Fibroblast of skin of right biceps (primary cell): ENCODE data around the gene IPO5.

Experiments used
- DNase-seq: peaks from one replicate; pipeline ENCODE4 v3.0.0-alpha.2; 2013

The IPO5 gene

GRCh38 chr13:98065468-98065867 is 112.0 kb downstream of the IPO5 start:
- DNase-seq: no peak

DNA sequence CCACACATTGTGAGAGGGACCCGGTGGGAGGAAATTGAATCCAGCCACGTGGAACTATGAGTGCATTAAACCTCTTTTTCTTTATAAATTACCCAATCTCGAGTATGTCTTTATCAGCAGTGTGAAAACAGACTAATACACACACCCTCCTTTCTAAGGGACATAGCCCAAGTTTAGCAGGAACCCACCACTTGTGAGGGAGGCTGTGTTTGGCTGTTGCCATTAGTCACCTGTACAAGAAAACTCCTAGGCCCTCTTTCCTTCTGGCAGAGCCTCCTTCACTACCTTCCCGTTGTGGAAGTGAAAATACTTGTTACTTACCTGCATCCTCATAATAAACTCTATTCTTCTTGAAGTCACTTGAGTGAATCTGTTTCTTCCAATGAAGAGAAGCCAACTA is 113.2 kb downstream of the IPO5 start:
- no peak for DNase-seq

- no peak for DNase-seq
Measured at GRCh38 chr13:98068521-98068920, 115.0 kb downstream of the IPO5 start.

- DNase-seq: no peak
Measured at GRCh38 chr13:98069985-98070384, 116.5 kb downstream of the IPO5 start.

DNA sequence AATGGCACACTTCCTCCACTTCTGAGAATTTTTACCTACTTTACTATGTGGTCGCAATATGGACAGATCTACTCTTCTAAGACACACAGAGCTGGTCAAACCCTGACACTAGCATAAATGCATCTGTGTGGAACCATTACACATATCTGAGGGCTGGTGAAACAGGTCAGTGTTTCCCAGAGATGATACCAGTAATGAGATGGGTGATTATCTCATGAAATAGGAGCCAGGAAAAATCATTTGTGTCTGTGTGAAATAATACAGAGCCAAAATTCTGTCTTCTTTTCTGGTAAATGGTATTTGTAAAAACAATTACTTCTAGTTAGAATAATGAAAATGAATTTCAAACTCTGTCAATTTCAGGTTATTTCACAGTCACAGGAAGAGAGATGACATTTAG is 117.8 kb downstream of the IPO5 start:
- no peak for DNase-seq

- DNase-seq: no peak
Measured at GRCh38 chr13:98072476-98072875, 119.0 kb downstream of the IPO5 start.
